GM13976 (cell line): ENCODE results near the gene SLX4.
A peak's percentile ranks its signal among the peaks of the same experiment; 100 is the strongest.

ENCODE experiments used
- DNase-seq: peaks from one replicate; pipeline ENCODE4 v3.0.0; 2012; ENCODE audit warnings: low spot score
- in situ Hi-C: fragments of 300-500 bp; cut with MboI; formaldehyde crosslinking; loops from one replicate; pipeline ENCODE4 v1.12.0; 2022; ENCODE audit warnings: low sequenced_read_pairs, mixed read lengths, inconsistent platforms; ENCODE audit not compliant: unreplicated experiment
- TF ChIP-seq, protein P1 (sequence below): IDR thresholded peaks from 2 replicates; pipeline ENCODE4 v1.5.1; 2012; ENCODE audit warnings: borderline replicate concordance, mild to moderate bottlenecking; ENCODE audit not compliant: insufficient read depth; ENCODE audit errors: extremely low read depth, missing control alignments, control extremely low read depth

SLX4 gene

DNA sequence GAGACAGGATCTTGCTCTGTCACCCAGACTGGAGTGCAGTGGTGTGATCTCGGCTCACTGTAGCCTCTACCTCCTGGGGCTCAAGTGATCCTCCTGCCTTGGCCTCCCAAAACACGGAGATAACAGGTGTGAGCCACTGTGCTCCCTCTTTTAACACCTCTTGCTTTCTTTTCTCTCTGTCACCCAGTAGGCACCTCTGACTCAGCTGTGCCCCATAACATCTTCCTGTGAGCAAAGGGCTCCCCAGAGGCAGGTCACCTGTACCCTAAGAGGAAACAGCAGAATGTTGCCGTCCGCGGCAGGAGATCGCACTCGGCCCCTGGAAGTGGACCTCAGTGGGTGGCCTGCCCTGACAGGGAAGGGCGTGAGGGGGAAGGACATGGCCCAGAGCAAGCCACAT is 33.3 kb downstream of the SLX4 start:
- TF ChIP-seq, protein P1, sequence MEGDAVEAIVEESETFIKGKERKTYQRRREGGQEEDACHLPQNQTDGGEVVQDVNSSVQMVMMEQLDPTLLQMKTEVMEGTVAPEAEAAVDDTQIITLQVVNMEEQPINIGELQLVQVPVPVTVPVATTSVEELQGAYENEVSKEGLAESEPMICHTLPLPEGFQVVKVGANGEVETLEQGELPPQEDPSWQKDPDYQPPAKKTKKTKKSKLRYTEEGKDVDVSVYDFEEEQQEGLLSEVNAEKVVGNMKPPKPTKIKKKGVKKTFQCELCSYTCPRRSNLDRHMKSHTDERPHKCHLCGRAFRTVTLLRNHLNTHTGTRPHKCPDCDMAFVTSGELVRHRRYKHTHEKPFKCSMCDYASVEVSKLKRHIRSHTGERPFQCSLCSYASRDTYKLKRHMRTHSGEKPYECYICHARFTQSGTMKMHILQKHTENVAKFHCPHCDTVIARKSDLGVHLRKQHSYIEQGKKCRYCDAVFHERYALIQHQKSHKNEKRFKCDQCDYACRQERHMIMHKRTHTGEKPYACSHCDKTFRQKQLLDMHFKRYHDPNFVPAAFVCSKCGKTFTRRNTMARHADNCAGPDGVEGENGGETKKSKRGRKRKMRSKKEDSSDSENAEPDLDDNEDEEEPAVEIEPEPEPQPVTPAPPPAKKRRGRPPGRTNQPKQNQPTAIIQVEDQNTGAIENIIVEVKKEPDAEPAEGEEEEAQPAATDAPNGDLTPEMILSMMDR, result no peak
- DNase-seq, result no peak
- in situ Hi-C loops, result no loop called here

DNA sequence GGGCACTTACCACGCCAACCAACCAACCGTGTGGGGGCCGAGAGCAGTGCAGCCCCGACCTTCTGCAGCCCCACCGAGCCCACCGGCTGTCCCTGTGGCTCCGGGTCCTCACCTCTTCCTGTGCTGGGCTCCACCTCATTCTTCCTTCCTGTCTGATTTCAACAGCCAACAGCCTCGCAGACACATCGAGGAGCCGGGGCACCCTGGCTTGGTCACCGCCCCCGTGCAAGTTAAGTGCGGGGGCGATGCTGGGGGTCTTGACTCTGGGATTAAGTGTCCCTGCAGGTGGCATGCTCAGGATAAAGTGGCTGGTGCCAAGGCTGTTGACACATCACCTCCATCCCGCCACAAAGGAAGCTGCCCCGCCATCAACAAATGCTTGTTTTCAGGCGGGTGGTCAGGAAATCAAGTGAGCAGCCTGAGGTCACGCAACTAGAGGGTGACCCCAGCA is 34.1 kb downstream of the SLX4 start, which contains the start of gene NLRC3:
TSS of gene NLRC3 (minus strand) at position 102 of the 451 bp plus-strand sequence. CDS start 12,367 bp downstream, outside the sequence.
- DNase-seq, result peak; percentile 76
- in situ Hi-C loops, result no loop called here
- TF ChIP-seq, protein P1, result no peak

DNA sequence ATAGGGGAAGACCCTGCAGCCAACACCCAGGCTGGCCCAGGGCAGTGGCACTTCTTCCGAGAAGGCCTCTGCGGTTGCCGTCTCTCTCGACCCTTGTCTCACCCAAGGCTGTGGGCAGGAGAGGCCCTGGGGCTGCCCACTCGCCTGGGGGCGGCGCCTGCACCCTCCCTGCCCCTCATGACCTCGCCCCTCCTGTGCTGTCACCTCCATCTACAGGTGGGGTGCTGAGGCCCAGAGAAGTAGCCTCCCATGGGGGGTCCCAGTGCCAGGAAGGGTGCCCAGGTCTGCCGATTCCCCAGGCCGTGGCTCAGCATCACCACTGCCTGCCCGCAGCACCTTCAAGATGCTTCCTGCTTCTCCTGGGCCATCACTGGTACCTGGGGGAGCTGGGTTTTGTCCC is 35.2 kb downstream of the SLX4 start:
- TF ChIP-seq, protein P1, result no peak
- DNase-seq, result no peak
- in situ Hi-C loops, result no loop called here

DNA sequence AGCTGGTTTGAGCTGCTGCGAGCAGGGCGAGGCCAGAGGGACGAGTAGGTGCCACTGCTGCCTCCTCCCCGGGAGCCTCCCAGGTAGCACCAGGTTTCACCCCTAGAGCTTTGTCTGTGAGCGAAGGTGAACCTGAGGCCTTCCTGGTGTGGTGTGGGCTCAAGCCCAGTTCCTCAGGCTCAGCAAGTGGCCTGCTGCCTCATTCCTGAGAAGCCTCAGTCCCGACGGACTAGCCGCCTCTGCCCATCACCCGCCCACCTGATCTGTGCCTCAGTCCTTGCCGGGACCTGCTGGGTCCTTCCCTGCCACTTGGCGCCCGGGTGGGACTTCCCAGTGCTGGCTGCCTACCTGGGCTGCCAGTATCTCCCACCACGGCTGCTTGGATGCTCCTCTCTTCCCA is 35.9 kb downstream of the SLX4 start:
- in situ Hi-C loops, result no loop called here
- no peak for DNase-seq
- TF ChIP-seq, protein P1, result no peak

DNA sequence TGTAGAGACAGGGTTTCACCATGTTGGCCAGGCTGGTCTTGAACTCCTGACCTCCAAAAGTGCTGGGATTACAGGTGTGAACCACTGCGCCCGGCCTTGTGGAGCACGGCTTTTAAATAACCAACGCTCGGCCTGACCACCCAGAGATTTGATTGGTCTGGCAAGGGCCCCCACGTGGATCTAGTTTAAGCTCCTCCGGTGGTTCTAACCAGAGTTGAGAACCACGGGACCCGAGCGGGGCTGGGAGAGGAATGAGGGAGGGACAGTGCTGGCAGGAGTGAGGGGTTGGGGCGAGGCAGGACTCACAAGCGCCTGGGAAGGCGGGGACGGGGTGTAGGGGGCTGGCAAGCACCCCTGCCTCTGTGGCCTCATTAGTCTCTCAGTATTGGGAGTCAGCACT is 37.2 kb downstream of the SLX4 start:
- TF ChIP-seq, protein P1, result no peak
- DNase-seq, result no peak
- in situ Hi-C loops, result no loop called here

DNA sequence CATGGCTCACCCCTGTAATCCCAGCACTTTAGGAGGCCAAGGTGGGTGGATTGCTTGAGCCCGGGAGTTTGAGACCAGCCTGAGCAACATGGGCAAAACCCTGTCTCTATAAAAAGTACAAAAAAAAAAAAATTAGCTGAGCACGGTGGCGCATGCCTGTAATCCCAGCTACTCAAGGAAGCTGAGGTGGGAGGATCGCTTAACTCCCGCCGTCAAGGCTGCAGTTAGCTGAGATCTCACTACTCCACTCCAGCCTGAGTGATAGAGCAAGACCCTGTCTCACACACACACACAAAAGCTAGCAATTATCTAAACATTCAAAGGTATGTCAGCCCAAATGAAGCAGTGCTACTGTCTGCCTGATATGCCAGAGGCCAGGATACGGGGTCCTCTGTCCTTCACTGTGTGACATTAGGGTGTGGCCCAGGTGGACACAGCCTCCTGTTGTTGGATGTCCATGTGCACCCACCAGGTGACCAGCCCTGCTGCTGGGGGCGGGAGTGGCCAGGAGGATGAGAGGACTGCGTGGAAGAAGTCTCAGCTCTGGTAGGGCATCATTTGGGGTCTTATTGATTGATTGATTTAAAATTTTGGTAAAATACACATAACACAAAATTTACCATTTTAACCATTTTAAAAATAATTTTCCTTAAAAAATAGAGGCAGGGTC is 38.1 kb downstream of the SLX4 start:
- in situ Hi-C loops, result no loop called here
- no peak for DNase-seq
- TF ChIP-seq, protein P1, result no peak
